ENCODE data around the gene BCAR3. TPM values are rescaled to one million over a fixed set of nuclear protein-coding genes. Genes with fewer than 3 reads are reported as not detected.
"Not testable (repeated sequence)": the region's sequence is repeated elsewhere in the genome, so short reads cannot be mapped to it uniquely, and the experiment has no call there.

The BCAR3 gene
- total RNA-seq, 2 donors from 2014 or later = 1.3 to 1.9 TPM

GRCh38 chr1:93672477-93673162, 9.0 kb downstream of the BCAR3 start:
- peaks cover 9% of the 10 kb centered on the region for H3K27me3 Mint-ChIP-seq
- no peak overlapping the region for H3K4me3 Mint-ChIP-seq
- H3K9me3 Mint-ChIP-seq = no peaks in the 10 kb centered on the region
- no peak for ATAC-seq (replicated peaks)
- no peak overlapping the region for H3K27ac Mint-ChIP-seq
- H3K4me1 Mint-ChIP-seq = no peaks in the 10 kb centered on the region
- H3K36me3 Mint-ChIP-seq (ENCODE audit: low read depth) = no peaks in the 10 kb centered on the region

GRCh38 chr1:93672069-93672468, 9.6 kb downstream of the BCAR3 start:
- no peaks in the 10 kb centered on the region for H3K9me3 Mint-ChIP-seq
- no peak overlapping the region for H3K4me3 Mint-ChIP-seq
- H3K27ac Mint-ChIP-seq = no peak overlapping the region
- ATAC-seq (replicated peaks) = no peak
- no peaks in the 10 kb centered on the region for H3K36me3 Mint-ChIP-seq (ENCODE audit: low read depth)
- peaks cover 5% of the 10 kb centered on the region for H3K27me3 Mint-ChIP-seq
- H3K4me1 Mint-ChIP-seq = no peaks in the 10 kb centered on the region

GRCh38 chr1:93671099-93671621, 10.5 kb downstream of the BCAR3 start:
- no peaks in the 10 kb centered on the region for H3K4me1 Mint-ChIP-seq
- no peak overlapping the region for H3K4me3 Mint-ChIP-seq
- H3K27me3 Mint-ChIP-seq = peaks cover 5% of the 10 kb centered on the region
- H3K9me3 Mint-ChIP-seq = no peaks in the 10 kb centered on the region
- no peak for ATAC-seq (replicated peaks)
- H3K27ac Mint-ChIP-seq = no peak overlapping the region
- H3K36me3 Mint-ChIP-seq (ENCODE audit: low read depth) = no peaks in the 10 kb centered on the region

GRCh38 chr1:93670141-93670540, 11.5 kb downstream of the BCAR3 start:
- no peaks in the 10 kb centered on the region for H3K36me3 Mint-ChIP-seq (ENCODE audit: low read depth)

GRCh38 chr1:93669369-93669768, 12.3 kb downstream of the BCAR3 start:
- H3K27ac Mint-ChIP-seq = no peak overlapping the region
- no peaks in the 10 kb centered on the region for H3K36me3 Mint-ChIP-seq (ENCODE audit: low read depth)
- H3K9me3 Mint-ChIP-seq = no peaks in the 10 kb centered on the region
- no peak for ATAC-seq (replicated peaks)
- H3K4me3 Mint-ChIP-seq = no peak overlapping the region
- H3K27me3 Mint-ChIP-seq = no peaks in the 10 kb centered on the region
- H3K4me1 Mint-ChIP-seq = no peaks in the 10 kb centered on the region

More at GRCh38 chr1:93670141-93670540, 11.5 kb downstream of the BCAR3 start:
- Mint-ChIP-seq H3K9me3 (no peaks in the 10 kb centered on the region), H3K27ac (no peak overlapping the region), H3K4me1 (no peaks in the 10 kb centered on the region), H3K4me3 (no peak overlapping the region), H3K27me3 (peaks cover 5% of the 10 kb centered on the region)
- no peak for ATAC-seq (replicated peaks)

GRCh38 chr1:93668951-93669350, 12.7 kb downstream of the BCAR3 start:
- no peak overlapping the region for H3K4me3 Mint-ChIP-seq
- no peaks in the 10 kb centered on the region for H3K27me3 Mint-ChIP-seq
- H3K36me3 Mint-ChIP-seq (ENCODE audit: low read depth) = no peaks in the 10 kb centered on the region
- no peak for ATAC-seq (replicated peaks)
- no peaks in the 10 kb centered on the region for H3K4me1 Mint-ChIP-seq
- no peak overlapping the region for H3K27ac Mint-ChIP-seq
- no peaks in the 10 kb centered on the region for H3K9me3 Mint-ChIP-seq

GRCh38 chr1:93668121-93668520, 13.5 kb downstream of the BCAR3 start:
- Mint-ChIP-seq H3K4me1 (no peaks in the 10 kb centered on the region), H3K27me3 (no peaks in the 10 kb centered on the region), H3K4me3 (no peak overlapping the region), H3K9me3 (no peaks in the 10 kb centered on the region), H3K27ac (no peak overlapping the region), H3K36me3 (ENCODE audit: low read depth) (no peaks in the 10 kb centered on the region)
- ATAC-seq (replicated peaks) = no peak

GRCh38 chr1:93667642-93668041, 14.0 kb downstream of the BCAR3 start:
- H3K27me3 Mint-ChIP-seq = no peaks in the 10 kb centered on the region
- H3K4me1 Mint-ChIP-seq = no peaks in the 10 kb centered on the region

GRCh38 chr1:93666613-93667384, 14.8 kb downstream of the BCAR3 start:
- no peak for ATAC-seq (replicated peaks)
- H3K36me3 Mint-ChIP-seq (ENCODE audit: low read depth) = no peaks in the 10 kb centered on the region
- no peak overlapping the region for H3K27ac Mint-ChIP-seq
- H3K4me3 Mint-ChIP-seq = no peak overlapping the region
- no peaks in the 10 kb centered on the region for H3K4me1 Mint-ChIP-seq
- H3K9me3 Mint-ChIP-seq = no peaks in the 10 kb centered on the region
- H3K27me3 Mint-ChIP-seq = no peaks in the 10 kb centered on the region

More at GRCh38 chr1:93667642-93668041, 14.0 kb downstream of the BCAR3 start:
- no peaks in the 10 kb centered on the region for H3K9me3 Mint-ChIP-seq
- H3K27ac Mint-ChIP-seq = no peak overlapping the region
- no peak for ATAC-seq (replicated peaks)
- no peak overlapping the region for H3K4me3 Mint-ChIP-seq
- H3K36me3 Mint-ChIP-seq (ENCODE audit: low read depth) = no peaks in the 10 kb centered on the region

- Mint-ChIP-seq H3K27ac (no peak overlapping the region), H3K9me3 (no peaks in the 10 kb centered on the region), H3K4me1 (no peaks in the 10 kb centered on the region), H3K27me3 (no peaks in the 10 kb centered on the region), H3K36me3 (ENCODE audit: low read depth) (no peaks in the 10 kb centered on the region), H3K4me3 (no peak overlapping the region)
- no peak for ATAC-seq (replicated peaks)
Observed at GRCh38 chr1:93665015-93665414, 16.6 kb downstream of the BCAR3 start.

GRCh38 chr1:93663208-93663614, 18.4 kb downstream of the BCAR3 start:
- no peak overlapping the region for H3K4me3 Mint-ChIP-seq
- no peak for ATAC-seq (replicated peaks)
- H3K27me3 Mint-ChIP-seq = no peaks in the 10 kb centered on the region
- H3K27ac Mint-ChIP-seq = no peak overlapping the region
- no peaks in the 10 kb centered on the region for H3K9me3 Mint-ChIP-seq
- H3K4me1 Mint-ChIP-seq = no peaks in the 10 kb centered on the region
- H3K36me3 Mint-ChIP-seq (ENCODE audit: low read depth) = no peaks in the 10 kb centered on the region

GRCh38 chr1:93662481-93663207, 19.0 kb downstream of the BCAR3 start:
- no peaks in the 10 kb centered on the region for H3K4me1 Mint-ChIP-seq
- H3K4me3 Mint-ChIP-seq = no peak overlapping the region
- no peaks in the 10 kb centered on the region for H3K9me3 Mint-ChIP-seq
- H3K27ac Mint-ChIP-seq = no peak overlapping the region
- H3K27me3 Mint-ChIP-seq = no peaks in the 10 kb centered on the region
- no peak for ATAC-seq (replicated peaks)
- H3K36me3 Mint-ChIP-seq (ENCODE audit: low read depth) = no peaks in the 10 kb centered on the region

GRCh38 chr1:93661829-93662474, 19.7 kb downstream of the BCAR3 start:
- Mint-ChIP-seq H3K4me1 (no peaks in the 10 kb centered on the region), H3K9me3 (no peaks in the 10 kb centered on the region), H3K27me3 (no peaks in the 10 kb centered on the region), H3K4me3 (no peak overlapping the region), H3K36me3 (ENCODE audit: low read depth) (no peaks in the 10 kb centered on the region), H3K27ac (no peak overlapping the region)
- ATAC-seq (replicated peaks) = no peak

- not testable (repeated sequence) for H3K4me3 Mint-ChIP-seq; H3K9me3 Mint-ChIP-seq; H3K27me3 Mint-ChIP-seq; H3K27ac Mint-ChIP-seq; H3K36me3 Mint-ChIP-seq (ENCODE audit: low read depth); ATAC-seq (replicated peaks); H3K4me1 Mint-ChIP-seq
Observed at GRCh38 chr1:93661341-93661740, 20.3 kb downstream of the BCAR3 start.
